Measurements from ENCODE around the gene CCDC157.

CCDC157 gene

GRCh38 chr22:30357650-30358215 is 926 bp downstream of the CCDC157 start:
- DNase-seq (ENCODE audit: low spot score) = no peak

GRCh38 chr22:30358541-30358940 is 1.7 kb downstream of the CCDC157 start:
- no peak for DNase-seq (ENCODE audit: low spot score)

GRCh38 chr22:30361916-30362650 is 5.3 kb downstream of the CCDC157 start:
- no peak for DNase-seq (ENCODE audit: low spot score)

GRCh38 chr22:30362651-30363281 is 6.0 kb downstream of the CCDC157 start:
- DNase-seq (ENCODE audit: low spot score) = no peak

- no peak for DNase-seq (ENCODE audit: low spot score)
These were observed 9.1 kb downstream of the CCDC157 start for GRCh38 chr22:30365891-30366290.

GRCh38 chr22:30368420-30368819 is 11.6 kb downstream of the CCDC157 start:
- DNase-seq (ENCODE audit: low spot score) = no peak

- DNase-seq (ENCODE audit: low spot score) = no peak
These were observed 13.9 kb downstream of the CCDC157 start for GRCh38 chr22:30370641-30371230.

GRCh38 chr22:30371321-30371720 is 14.5 kb downstream of the CCDC157 start:
- DNase-seq (ENCODE audit: low spot score) = no peak

GRCh38 chr22:30371981-30372380 is 15.2 kb downstream of the CCDC157 start:
- no peak for DNase-seq (ENCODE audit: low spot score)

GRCh38 chr22:30372915-30373314 is 16.1 kb downstream of the CCDC157 start:
- DNase-seq (ENCODE audit: low spot score) = no peak

GRCh38 chr22:30373331-30374325 is 16.8 kb downstream of the CCDC157 start:
- DNase-seq (ENCODE audit: low spot score) = no peak

- DNase-seq (ENCODE audit: low spot score) = no peak
These were observed 18.6 kb downstream of the CCDC157 start for GRCh38 chr22:30375312-30375849.

- no peak for DNase-seq (ENCODE audit: low spot score)
These were observed 23.2 kb downstream of the CCDC157 start for GRCh38 chr22:30380011-30380410.

- DNase-seq (ENCODE audit: low spot score) = no peak
These were observed 24.5 kb downstream of the CCDC157 start for GRCh38 chr22:30381264-30381663.

- DNase-seq (ENCODE audit: low spot score) = no peak
These were observed 25.5 kb downstream of the CCDC157 start for GRCh38 chr22:30382340-30382739.

- no peak for DNase-seq (ENCODE audit: low spot score)
These were observed 26.3 kb downstream of the CCDC157 start for GRCh38 chr22:30383061-30383460.

GRCh38 chr22:30385942-30386341 is 29.1 kb downstream of the CCDC157 start:
- DNase-seq (ENCODE audit: low spot score) = no peak

GRCh38 chr22:30386608-30386959 is 29.8 kb downstream of the CCDC157 start:
- DNase-seq (ENCODE audit: low spot score) = no peak

- peak; percentile 94 for DNase-seq (ENCODE audit: low spot score)
These were observed 30.4 kb downstream of the CCDC157 start, which contains the start of gene RNF215 for GRCh38 chr22:30386960-30387827. RNF215 (minus strand) TSS chr22:30387411; CDS start chr22:30387313, 98 bp downstream.

- DNase-seq (ENCODE audit: low spot score) = no peak
These were observed 34.3 kb downstream of the CCDC157 start for GRCh38 chr22:30390974-30391691.
